Measurements from ENCODE around the gene ACACA.

The ACACA gene

DNA sequence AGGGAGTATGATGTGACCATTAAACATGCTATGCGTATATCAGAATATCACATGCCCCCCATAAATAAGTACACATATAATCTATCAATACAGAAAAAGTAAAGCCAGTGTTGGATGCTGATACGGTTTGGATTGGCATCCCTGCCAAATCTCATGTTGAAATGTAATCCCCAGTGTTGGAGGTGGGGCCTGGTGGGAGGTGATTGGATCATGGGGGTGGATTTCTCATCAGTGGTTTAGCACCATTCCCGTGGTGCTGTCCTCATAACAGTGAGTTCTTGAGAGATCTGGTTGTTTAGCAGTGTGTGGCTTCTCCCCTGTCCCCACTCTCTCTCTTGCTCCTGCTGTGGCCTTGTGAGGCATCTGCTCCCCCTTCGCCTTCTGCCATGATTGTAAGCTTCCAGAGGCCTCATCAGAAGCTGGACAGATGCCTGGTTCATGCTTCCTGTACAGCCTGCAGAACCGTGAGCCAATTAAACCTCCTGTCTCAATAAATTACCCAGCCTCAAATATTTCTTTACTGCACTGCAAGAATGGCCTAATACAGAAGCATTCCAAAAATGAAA is 369.0 kb downstream of the ACACA start:
- no peak for DNase-seq (ENCODE audit: low read depth in 2 of 2)
